ENCODE results near the gene RABEP1.

The RABEP1 gene

DNA sequence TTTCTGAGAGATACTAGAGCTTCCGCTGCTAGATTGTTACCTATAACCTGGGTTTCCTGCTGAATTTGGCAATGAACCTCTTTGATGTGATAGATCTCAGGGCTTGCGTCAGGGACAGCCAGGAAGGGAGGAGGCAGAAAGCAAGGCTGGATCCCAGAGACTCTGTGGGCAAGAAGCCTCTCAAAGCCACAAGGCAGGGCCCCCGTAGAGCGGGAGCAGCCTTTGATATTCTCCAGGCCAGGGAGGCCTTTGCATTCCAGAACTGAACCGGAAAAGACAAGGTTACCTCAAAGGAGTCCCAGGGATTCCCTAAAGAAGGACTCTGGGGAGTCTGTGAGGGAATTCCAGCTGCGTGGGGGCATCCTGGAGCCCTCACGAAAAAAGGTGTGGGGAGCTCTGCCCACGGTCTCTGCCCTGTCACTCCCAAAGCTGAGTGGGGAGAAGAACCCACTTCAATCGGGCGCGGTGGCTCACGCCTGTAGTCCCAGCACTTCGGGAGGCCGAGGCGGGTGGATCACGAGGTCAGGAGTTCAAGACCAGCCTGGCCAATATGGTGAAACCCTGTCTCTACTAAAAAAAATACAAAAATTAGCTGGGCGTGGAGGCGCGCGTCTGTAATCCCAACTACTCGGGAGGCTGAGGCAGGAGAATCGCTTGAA lies 33.1 kb upstream of the RABEP1 start:
- no peaks in the 10 kb centered on the region for H3K36me3 ChIP-seq (ENCODE audit: insufficient read depth, low read length)
- peaks cover 0 to 8% of the 10 kb centered on the region in 2 donors for H3K27me3 ChIP-seq (ENCODE audit: control insufficient read depth in 1 of 2, insufficient read depth in 2 of 2, low read length in 2 of 2)
- no peak overlapping the region for H3K4me3 ChIP-seq (ENCODE audit: low read depth in 1 of 2, low read length in 2 of 2)
- H3K4me1 ChIP-seq (ENCODE audit: insufficient read depth, low read length): no peaks in the 10 kb centered on the region
- no peak overlapping the region for H3K9ac ChIP-seq (ENCODE audit: low read length)
- no peaks in the 10 kb centered on the region for H3K9me3 ChIP-seq (ENCODE audit: low read length)
- no peak overlapping the region for H3K27ac ChIP-seq (ENCODE audit: low read depth, low read length)

DNA sequence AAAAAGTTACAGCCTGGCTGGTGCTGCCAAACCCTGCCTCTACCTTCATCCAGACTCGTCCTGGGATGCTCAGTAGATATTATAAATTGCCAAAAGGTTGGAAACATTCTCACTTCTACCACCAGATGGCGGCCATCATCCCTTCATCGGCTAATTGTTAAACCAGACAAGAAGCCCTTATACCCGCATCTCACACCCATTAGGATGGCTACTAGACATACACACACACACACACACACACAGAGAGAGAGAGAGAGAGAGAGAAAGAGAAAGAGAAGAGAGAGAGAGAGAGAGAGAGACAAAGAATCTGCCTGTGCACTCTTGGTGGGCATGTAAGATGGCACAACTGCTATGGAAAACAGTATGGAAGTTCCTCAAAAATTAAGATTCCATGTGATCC lies 32.5 kb upstream of the RABEP1 start:
- Histone ChIP-seq H3K27me3 (ENCODE audit: control insufficient read depth in 1 of 2, insufficient read depth in 2 of 2, low read length in 2 of 2) (peaks cover 0 to 8% of the 10 kb centered on the region in 2 donors), H3K4me3 (ENCODE audit: low read depth in 1 of 2, low read length in 2 of 2) (no peak overlapping the region), H3K9me3 (ENCODE audit: low read length) (no peaks in the 10 kb centered on the region), H3K9ac (ENCODE audit: low read length) (no peak overlapping the region), H3K4me1 (ENCODE audit: insufficient read depth, low read length) (no peaks in the 10 kb centered on the region), H3K36me3 (ENCODE audit: insufficient read depth, low read length) (no peaks in the 10 kb centered on the region), H3K27ac (ENCODE audit: low read depth, low read length) (no peak overlapping the region)

DNA sequence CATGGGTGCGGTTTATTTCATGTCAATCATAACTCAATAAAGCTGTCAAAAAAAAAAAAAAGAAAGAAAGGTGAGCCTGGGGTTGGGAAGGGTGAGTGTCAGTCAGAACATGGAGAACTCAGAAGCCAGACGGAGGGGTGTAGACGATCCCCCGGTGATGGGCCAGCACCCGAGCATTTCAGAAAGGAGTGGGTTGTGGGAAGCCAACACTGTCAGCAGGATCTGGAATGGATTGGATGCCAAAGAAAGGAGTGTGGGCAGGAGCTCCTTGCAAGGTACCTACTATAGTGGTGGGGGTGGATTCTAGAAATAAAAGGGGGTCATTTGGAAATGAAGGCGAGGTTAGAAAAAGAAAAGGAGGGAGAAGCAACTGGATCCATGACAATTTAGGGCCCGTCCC lies 27.7 kb upstream of the RABEP1 start:
- Histone ChIP-seq H3K36me3 (ENCODE audit: insufficient read depth, low read length) (no peaks in the 10 kb centered on the region), H3K27me3 (ENCODE audit: control insufficient read depth in 1 of 2, insufficient read depth in 2 of 2, low read length in 2 of 2) (no peaks in the 10 kb centered on the region), H3K9ac (ENCODE audit: low read length) (no peak overlapping the region), H3K4me3 (ENCODE audit: low read depth in 1 of 2, low read length in 2 of 2) (no peak overlapping the region), H3K9me3 (ENCODE audit: low read length) (no peaks in the 10 kb centered on the region), H3K4me1 (ENCODE audit: insufficient read depth, low read length) (no peaks in the 10 kb centered on the region), H3K27ac (ENCODE audit: low read depth, low read length) (no peak overlapping the region)

DNA sequence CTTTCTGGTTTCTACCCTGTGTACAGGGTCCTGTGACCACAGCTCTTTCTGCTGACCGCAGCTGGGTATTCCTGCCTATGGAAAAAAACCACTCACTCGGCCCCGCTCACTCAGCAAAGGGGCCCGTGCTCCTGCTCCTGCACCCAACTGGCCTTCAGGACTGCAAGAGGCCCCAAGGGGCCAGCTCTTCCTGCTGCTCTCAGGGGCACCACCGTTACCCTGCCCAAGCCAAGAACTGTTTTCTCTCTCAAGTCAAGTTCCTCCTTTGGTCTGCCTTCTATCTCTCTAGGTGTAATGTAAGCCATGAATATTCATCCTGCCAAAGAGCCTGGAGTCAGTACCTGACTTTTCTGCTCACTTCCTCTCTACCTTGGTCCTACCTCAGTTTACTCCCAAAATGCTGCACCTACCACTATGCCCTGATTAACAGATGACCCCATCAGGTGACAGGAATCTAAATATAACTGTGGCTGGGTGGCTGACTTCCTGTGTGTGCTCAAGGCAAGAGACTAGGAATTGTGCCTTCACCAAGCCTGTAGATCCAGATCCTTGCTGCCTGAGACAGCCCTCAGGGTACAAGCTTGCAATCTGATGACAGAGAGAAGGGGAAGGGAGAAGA lies 27.1 kb upstream of the RABEP1 start:
- H3K27ac ChIP-seq (ENCODE audit: low read depth, low read length): no peak overlapping the region
- H3K27me3 ChIP-seq (ENCODE audit: control insufficient read depth in 1 of 2, insufficient read depth in 2 of 2, low read length in 2 of 2): no peaks in the 10 kb centered on the region
- H3K4me3 ChIP-seq (ENCODE audit: low read depth in 1 of 2, low read length in 2 of 2): no peak overlapping the region
- no peaks in the 10 kb centered on the region for H3K9me3 ChIP-seq (ENCODE audit: low read length)
- H3K36me3 ChIP-seq (ENCODE audit: insufficient read depth, low read length): no peaks in the 10 kb centered on the region
- no peaks in the 10 kb centered on the region for H3K4me1 ChIP-seq (ENCODE audit: insufficient read depth, low read length)
- H3K9ac ChIP-seq (ENCODE audit: low read length): no peak overlapping the region

DNA sequence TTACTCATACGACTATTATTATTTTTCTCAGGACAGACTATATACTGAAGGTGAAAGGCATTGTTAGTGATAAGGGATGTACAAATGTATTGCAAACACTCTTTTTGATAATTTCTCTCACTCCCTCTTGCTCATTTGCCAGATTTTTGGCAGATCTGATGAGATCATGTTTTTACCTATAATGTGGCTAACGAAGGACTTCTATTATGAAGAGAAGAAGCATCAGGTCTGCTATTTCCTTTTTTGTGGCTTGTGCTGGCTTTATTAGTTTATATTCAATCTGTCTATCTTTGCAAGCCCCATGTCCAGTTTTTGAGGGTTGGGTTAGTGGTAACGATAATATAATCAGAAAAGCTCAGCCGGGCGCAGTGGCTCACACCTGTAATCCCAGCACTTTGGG lies 25.0 kb upstream of the RABEP1 start:
- Histone ChIP-seq H3K9me3 (ENCODE audit: low read length) (no peaks in the 10 kb centered on the region), H3K4me1 (ENCODE audit: insufficient read depth, low read length) (no peaks in the 10 kb centered on the region), H3K27me3 (ENCODE audit: control insufficient read depth in 1 of 2, insufficient read depth in 2 of 2, low read length in 2 of 2) (no peaks in the 10 kb centered on the region), H3K36me3 (ENCODE audit: insufficient read depth, low read length) (no peaks in the 10 kb centered on the region), H3K4me3 (ENCODE audit: low read depth in 1 of 2, low read length in 2 of 2) (no peak overlapping the region), H3K27ac (ENCODE audit: low read depth, low read length) (no peak overlapping the region), H3K9ac (ENCODE audit: low read length) (no peak overlapping the region)

GRCh38 chr17:5260542-5260941 lies 21.5 kb upstream of the RABEP1 start:
- Histone ChIP-seq H3K9me3 (ENCODE audit: low read length) (no peaks in the 10 kb centered on the region), H3K36me3 (ENCODE audit: insufficient read depth, low read length) (no peaks in the 10 kb centered on the region), H3K4me1 (ENCODE audit: insufficient read depth, low read length) (no peaks in the 10 kb centered on the region), H3K9ac (ENCODE audit: low read length) (no peak overlapping the region), H3K4me3 (ENCODE audit: low read depth in 1 of 2, low read length in 2 of 2) (no peak overlapping the region), H3K27ac (ENCODE audit: low read depth, low read length) (no peak overlapping the region), H3K27me3 (ENCODE audit: control insufficient read depth in 1 of 2, insufficient read depth in 2 of 2, low read length in 2 of 2) (no peaks in the 10 kb centered on the region)

- Histone ChIP-seq H3K9me3 (ENCODE audit: low read length) (no peaks in the 10 kb centered on the region), H3K27ac (ENCODE audit: low read depth, low read length) (no peak overlapping the region), H3K36me3 (ENCODE audit: insufficient read depth, low read length) (no peaks in the 10 kb centered on the region), H3K4me1 (ENCODE audit: insufficient read depth, low read length) (no peaks in the 10 kb centered on the region), H3K9ac (ENCODE audit: low read length) (no peak overlapping the region), H3K4me3 (ENCODE audit: low read depth in 1 of 2, low read length in 2 of 2) (no peak overlapping the region), H3K27me3 (ENCODE audit: control insufficient read depth in 1 of 2, insufficient read depth in 2 of 2, low read length in 2 of 2) (no peaks in the 10 kb centered on the region)
Measured at GRCh38 chr17:5262416-5262991, 19.6 kb upstream of the RABEP1 start.

DNA sequence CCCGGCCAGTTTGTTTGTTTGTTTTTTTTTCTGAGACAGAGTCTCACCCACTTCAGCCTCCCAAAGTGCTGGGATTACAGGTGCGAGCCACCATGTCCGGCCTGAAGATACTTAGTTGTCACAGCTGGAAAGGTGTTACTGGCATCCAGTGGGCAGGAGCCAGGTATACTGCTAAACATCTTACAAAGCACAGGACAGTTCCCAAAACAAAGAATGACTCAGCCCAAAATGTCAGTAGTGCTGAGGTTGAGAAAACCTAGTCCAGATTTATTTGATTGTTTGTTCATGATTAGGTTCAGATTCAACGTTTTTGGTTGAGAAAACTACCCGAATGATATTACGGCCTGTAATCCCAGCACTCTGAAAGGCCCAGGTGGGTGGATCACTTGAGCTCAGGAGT lies 18.6 kb upstream of the RABEP1 start:
- H3K4me1 ChIP-seq (ENCODE audit: insufficient read depth, low read length): no peaks in the 10 kb centered on the region
- H3K27me3 ChIP-seq (ENCODE audit: control insufficient read depth in 1 of 2, insufficient read depth in 2 of 2, low read length in 2 of 2): no peaks in the 10 kb centered on the region
- no peak overlapping the region for H3K4me3 ChIP-seq (ENCODE audit: low read depth in 1 of 2, low read length in 2 of 2)
- H3K27ac ChIP-seq (ENCODE audit: low read depth, low read length): no peak overlapping the region
- no peaks in the 10 kb centered on the region for H3K36me3 ChIP-seq (ENCODE audit: insufficient read depth, low read length)
- no peaks in the 10 kb centered on the region for H3K9me3 ChIP-seq (ENCODE audit: low read length)
- H3K9ac ChIP-seq (ENCODE audit: low read length): no peak overlapping the region

DNA sequence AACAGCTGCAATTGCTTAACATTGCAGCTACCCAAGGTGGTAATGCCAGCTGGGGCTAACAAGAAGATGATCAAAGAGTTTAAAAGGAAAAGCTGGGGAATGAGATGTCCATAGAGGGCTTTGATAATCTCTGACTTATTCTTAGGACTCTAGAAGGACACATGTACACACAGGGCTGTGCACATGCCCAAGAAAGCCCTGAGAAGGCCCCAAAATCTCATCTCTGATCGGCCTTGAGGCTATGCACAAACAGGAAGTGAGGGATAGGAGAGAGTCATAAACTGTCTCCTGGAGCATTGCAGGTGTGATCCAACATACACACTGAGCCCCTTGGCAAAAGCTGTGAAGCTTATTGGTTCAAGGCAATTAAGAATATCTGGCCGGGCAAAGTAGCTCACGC lies 17.2 kb upstream of the RABEP1 start:
- no peaks in the 10 kb centered on the region for H3K9me3 ChIP-seq (ENCODE audit: low read length)
- H3K27me3 ChIP-seq (ENCODE audit: control insufficient read depth in 1 of 2, insufficient read depth in 2 of 2, low read length in 2 of 2): no peaks in the 10 kb centered on the region

GRCh38 chr17:5269241-5269960 lies 12.7 kb upstream of the RABEP1 start:
- H3K27ac ChIP-seq (ENCODE audit: low read depth, low read length): no peak overlapping the region
- H3K27me3 ChIP-seq (ENCODE audit: control insufficient read depth in 1 of 2, insufficient read depth in 2 of 2, low read length in 2 of 2): no peaks in the 10 kb centered on the region
- no peaks in the 10 kb centered on the region for H3K4me1 ChIP-seq (ENCODE audit: insufficient read depth, low read length)
- H3K9me3 ChIP-seq (ENCODE audit: low read length): no peaks in the 10 kb centered on the region
- H3K36me3 ChIP-seq (ENCODE audit: insufficient read depth, low read length): no peaks in the 10 kb centered on the region
- no peak overlapping the region for H3K4me3 ChIP-seq (ENCODE audit: low read depth in 1 of 2, low read length in 2 of 2)
- no peak overlapping the region for H3K9ac ChIP-seq (ENCODE audit: low read length)

More for the DNA sequence above, 17.2 kb upstream of the RABEP1 start:
- no peak overlapping the region for H3K27ac ChIP-seq (ENCODE audit: low read depth, low read length)
- H3K36me3 ChIP-seq (ENCODE audit: insufficient read depth, low read length): no peaks in the 10 kb centered on the region
- no peaks in the 10 kb centered on the region for H3K4me1 ChIP-seq (ENCODE audit: insufficient read depth, low read length)
- H3K4me3 ChIP-seq (ENCODE audit: low read depth in 1 of 2, low read length in 2 of 2): no peak overlapping the region
- no peak overlapping the region for H3K9ac ChIP-seq (ENCODE audit: low read length)

GRCh38 chr17:5272322-5272721 lies 9.8 kb upstream of the RABEP1 start:
- no peaks in the 10 kb centered on the region for H3K27me3 ChIP-seq (ENCODE audit: control insufficient read depth in 1 of 2, insufficient read depth in 2 of 2, low read length in 2 of 2)
- no peak overlapping the region for H3K4me3 ChIP-seq (ENCODE audit: low read depth in 1 of 2, low read length in 2 of 2)
- no peaks in the 10 kb centered on the region for H3K9me3 ChIP-seq (ENCODE audit: low read length)
- no peak overlapping the region for H3K9ac ChIP-seq (ENCODE audit: low read length)
- no peak overlapping the region for H3K27ac ChIP-seq (ENCODE audit: low read depth, low read length)
- no peaks in the 10 kb centered on the region for H3K4me1 ChIP-seq (ENCODE audit: insufficient read depth, low read length)
- no peaks in the 10 kb centered on the region for H3K36me3 ChIP-seq (ENCODE audit: insufficient read depth, low read length)
